ENCODE results near the gene SLC23A1.
A peak's percentile ranks its signal among the peaks of the same experiment; 100 is the strongest.
"Not testable (repeated sequence)": the region's sequence is repeated elsewhere in the genome, so short reads cannot be mapped to it uniquely, and the experiment has no call there.

The SLC23A1 gene

GRCh38 chr5:139383275-139383992 lies at the start of gene SLC23A1:
Gene SLC23A1 (minus strand): TSS chr5:139383297. CDS start chr5:139383253, 44 bp downstream.
- no peak for DNase-seq (ENCODE audit: low read depth in 2 of 2)

GRCh38 chr5:139431706-139432105 lies 48.6 kb upstream of the SLC23A1 start:
- no peak for DNase-seq (ENCODE audit: low read depth in 2 of 2)

GRCh38 chr5:139430015-139430414 lies 46.9 kb upstream of the SLC23A1 start:
- DNase-seq (ENCODE audit: low read depth in 2 of 2), result no peak

- no peak for DNase-seq (ENCODE audit: low read depth in 2 of 2)
Measured at GRCh38 chr5:139426203-139426885, 43.2 kb upstream of the SLC23A1 start.

GRCh38 chr5:139425497-139425896 lies 42.4 kb upstream of the SLC23A1 start:
- no peak for DNase-seq (ENCODE audit: low read depth in 2 of 2)

- peak in 1 of 2 donors; percentile 56 for DNase-seq (ENCODE audit: low read depth in 2 of 2)
Measured at GRCh38 chr5:139422307-139422893, 39.3 kb upstream of the SLC23A1 start.

GRCh38 chr5:139419226-139420192 lies 36.4 kb upstream of the SLC23A1 start:
- no peak for DNase-seq (ENCODE audit: low read depth in 2 of 2)

- no peak for DNase-seq (ENCODE audit: low read depth in 2 of 2)
Measured at GRCh38 chr5:139418793-139419192, 35.7 kb upstream of the SLC23A1 start.

GRCh38 chr5:139417214-139417613 lies 34.1 kb upstream of the SLC23A1 start:
- no peak for DNase-seq (ENCODE audit: low read depth in 2 of 2)

GRCh38 chr5:139416651-139417050 lies 33.6 kb upstream of the SLC23A1 start:
- DNase-seq (ENCODE audit: low read depth in 2 of 2), result no peak

- DNase-seq (ENCODE audit: low read depth in 2 of 2), result no peak
Measured at GRCh38 chr5:139415869-139416268, 32.8 kb upstream of the SLC23A1 start.

GRCh38 chr5:139415221-139415861 lies 32.2 kb upstream of the SLC23A1 start:
- no peak for DNase-seq (ENCODE audit: low read depth in 2 of 2)

GRCh38 chr5:139414581-139415130 lies 31.6 kb upstream of the SLC23A1 start:
- no peak for DNase-seq (ENCODE audit: low read depth in 2 of 2)

GRCh38 chr5:139413963-139414362 lies 30.9 kb upstream of the SLC23A1 start:
- DNase-seq (ENCODE audit: low read depth in 2 of 2), result no peak

GRCh38 chr5:139413153-139413552 lies 30.1 kb upstream of the SLC23A1 start:
- no peak for DNase-seq (ENCODE audit: low read depth in 2 of 2)

GRCh38 chr5:139410993-139411828 lies 28.1 kb upstream of the SLC23A1 start:
- DNase-seq (ENCODE audit: low read depth in 2 of 2), result no peak

GRCh38 chr5:139410121-139410992 lies 27.3 kb upstream of the SLC23A1 start:
- DNase-seq (ENCODE audit: low read depth in 2 of 2), result no peak

- not testable (repeated sequence) for DNase-seq (ENCODE audit: low read depth in 2 of 2)
Measured at GRCh38 chr5:139409116-139409515, 26.0 kb upstream of the SLC23A1 start.

GRCh38 chr5:139408191-139408590 lies 25.1 kb upstream of the SLC23A1 start:
- no peak for DNase-seq (ENCODE audit: low read depth in 2 of 2)
